NOMO-1 treated with DMSO at 0.1 percent for 48 hours (cell line): ENCODE measurements around the gene GNG12.
"Not testable (repeated sequence)": the region's sequence is repeated elsewhere in the genome, so short reads cannot be mapped to it uniquely, and the experiment has no call there.

Experiments used
- DNase-seq: peaks from one replicate; lab custom pipeline; 2025; ENCODE audit not compliant: unreplicated experiment; lab: John Stamatoyannopoulos, UW

Gene GNG12

DNA sequence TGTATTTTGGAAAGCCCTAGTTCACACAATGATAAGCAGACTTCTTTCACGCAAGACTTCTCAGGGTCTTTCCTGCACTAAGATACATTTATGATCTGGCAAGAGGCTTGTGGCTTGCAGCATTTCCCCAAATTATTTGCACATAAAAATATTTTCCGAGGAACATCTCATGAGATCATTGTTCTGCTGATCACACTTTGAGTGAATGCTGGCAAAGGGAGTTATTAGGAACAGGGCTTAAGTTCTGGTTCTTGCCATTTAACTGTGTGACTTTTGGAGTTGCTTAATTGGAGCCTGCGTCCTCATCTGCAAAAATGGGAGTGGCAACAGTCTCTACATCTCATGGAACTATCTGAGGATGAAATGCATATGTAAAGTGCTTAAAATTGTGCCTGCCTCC, 98.1 kb downstream of the GNG12 start:
- DNase-seq = no peak

DNA sequence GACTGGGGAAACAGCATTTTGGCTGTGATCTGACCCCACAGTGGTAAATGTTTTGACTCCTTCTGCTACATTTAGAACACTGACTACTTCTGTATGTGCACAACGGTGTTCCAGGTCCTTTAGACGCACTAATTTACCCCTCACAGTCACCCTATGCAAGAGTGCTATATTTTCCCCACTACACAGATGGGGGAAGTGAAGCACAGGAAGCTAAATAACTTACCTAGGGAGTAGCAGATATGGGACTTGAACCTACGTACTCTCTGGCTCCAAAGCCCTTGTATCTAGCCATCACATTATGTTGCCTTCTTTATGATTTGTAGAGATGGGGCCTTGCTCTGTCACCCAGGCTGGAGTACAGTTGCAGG, 99.0 kb downstream of the GNG12 start:
- DNase-seq = no peak

DNA sequence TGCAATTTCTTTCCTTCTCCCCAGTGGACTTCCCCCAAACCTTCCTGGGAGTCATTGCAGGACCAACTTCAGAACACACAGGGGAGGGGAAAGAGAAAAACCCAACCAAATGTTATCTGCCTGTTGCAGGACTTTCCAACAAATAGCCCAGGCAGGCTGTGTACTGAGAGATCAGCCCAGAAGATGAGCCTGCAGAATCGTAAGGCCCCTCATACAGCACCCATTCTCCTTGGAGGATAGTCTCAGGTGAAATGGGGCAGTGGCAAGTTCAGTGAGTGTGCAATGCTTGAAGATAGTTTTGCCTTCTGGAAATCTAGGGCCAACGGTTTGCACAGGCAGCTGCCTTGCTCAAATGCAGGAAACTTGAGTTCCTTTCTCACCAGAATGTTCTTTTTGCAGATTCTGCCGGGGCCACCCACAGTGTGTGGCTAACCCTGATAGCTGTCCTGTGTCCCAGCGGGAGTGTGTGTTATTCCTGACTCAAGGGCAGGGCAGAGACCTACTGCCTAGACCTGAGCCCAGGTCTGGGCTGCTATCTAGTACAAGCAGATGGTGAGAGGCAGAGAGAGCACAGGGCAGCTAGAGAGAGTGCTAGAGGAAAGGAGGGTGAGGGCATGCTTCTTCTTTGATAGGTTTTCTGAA, 99.5 kb downstream of the GNG12 start:
- no peak for DNase-seq

DNA sequence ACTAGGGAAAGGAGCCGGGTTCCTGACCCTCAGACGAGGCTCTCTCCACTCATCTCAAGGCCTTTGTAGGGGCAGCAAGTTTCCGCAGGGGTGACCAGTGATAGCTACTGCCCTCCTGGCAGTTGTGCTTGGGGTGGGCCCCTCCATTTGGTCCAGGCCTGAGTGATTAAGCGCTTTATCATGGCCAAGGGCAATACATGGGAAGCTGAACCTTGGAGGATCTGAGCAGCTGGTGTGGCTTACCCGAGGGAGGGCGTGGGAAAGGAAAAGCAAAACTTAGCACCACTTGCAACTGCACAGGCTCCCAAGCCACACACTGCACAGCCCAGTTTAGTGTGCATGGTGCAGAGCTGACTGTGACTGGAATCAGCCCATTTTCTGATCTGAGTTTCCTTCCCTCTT, 100.5 kb downstream of the GNG12 start:
- DNase-seq = peak; percentile 52

DNA sequence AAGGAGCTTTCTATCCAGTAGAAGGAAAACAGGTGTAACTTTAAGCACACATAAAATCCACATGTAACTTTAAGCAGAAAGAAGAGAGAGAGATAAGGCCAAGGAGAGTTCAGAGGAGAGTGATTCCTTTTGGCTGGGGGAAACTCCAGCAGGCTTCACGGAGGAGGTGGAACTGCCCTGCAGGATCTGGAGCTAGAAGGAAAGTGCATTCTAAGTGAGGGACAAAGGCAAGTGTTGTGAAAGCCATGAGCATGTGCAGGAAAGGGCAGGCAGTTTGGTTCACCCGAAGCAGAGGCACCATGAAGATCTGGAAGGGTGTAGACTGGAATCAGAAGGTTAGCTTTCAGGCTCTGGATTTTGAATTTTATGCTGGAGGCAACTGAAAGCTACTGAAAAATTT, 101.9 kb downstream of the GNG12 start:
- no peak for DNase-seq

DNA sequence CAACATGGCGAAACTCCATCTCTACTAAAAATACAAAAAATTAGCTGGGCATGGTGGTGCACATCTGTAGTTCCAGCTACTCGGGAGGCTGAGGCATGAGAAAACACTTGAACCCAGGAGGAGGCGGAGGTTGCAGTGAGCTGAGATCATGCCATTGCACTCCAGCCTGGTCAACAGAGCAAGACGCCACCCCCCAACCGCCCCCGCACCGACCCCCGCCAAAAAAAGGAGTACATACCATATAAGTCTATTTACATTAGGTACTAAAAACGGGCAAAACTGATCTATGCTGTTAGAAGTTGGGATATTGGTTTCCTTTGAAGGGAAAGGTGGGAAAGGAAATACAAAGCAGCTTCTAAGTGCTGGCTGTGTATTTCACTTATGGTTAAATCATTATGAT, 103.0 kb downstream of the GNG12 start:
- not testable (repeated sequence) for DNase-seq

DNA sequence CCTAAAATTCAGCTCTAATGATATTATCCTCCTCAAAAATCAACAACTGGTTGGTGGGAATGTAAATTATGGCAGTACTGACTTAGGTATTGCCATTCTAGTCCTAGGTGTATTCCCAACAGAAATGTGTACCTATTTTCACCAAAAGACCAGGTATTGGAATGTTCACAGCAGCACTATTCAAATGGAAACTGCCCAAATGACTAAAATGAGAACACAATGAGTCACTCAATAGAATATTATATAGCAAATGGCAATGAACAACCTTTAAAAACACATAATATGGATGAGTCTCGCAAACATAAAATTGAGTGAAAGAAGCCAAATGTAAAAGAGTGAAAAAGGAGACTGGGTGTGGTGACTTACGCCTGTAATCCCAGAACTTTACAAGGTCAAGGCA, 103.4 kb downstream of the GNG12 start:
- DNase-seq = no peak

DNA sequence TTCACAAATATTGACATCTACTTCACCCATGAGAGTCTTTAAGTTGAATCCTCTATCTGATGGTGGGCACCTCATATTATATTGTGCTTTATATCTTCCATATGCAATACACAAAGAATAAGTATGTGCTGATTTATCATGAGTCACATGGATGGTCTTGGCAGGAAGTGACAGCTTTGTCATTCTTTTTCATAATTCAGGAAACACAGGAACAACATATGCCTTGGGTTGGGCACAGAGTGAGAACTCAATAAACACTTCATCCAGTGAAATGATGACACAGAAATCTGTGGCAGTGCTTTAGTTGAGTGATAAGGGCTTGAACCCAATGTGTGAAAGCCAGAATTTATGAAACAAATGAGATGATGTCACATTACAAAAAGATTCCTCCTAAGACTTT, 107.0 kb downstream of the GNG12 start:
- DNase-seq = no peak

DNA sequence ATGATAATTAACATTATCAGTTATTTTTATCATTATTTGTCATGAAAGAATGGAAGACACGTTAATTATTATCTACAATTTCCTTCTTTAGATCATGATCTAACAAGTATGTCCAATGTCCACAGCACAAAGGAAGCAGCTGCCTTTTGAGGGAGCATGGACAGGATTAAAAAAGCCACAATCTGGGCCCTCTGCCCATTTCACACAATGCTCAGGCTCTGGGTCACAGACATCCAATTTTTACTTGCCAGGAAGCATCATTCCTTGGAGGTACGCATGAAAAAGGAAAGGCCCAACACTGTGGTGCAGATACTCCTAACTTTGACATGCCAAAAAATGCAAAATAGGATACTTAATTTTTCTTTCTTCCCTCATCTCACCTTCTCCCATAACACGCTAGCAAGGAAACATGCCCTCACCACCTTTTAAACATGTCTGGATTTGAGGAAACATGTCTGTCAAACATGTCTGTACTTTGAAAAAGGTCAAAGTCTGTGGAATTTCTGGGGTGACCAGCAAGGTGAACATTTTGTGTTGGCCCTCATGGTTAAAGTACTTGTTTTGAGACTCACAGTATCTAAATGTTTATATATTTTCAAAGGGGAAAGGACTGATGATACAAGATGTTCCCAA, 108.2 kb downstream of the GNG12 start:
- no peak for DNase-seq

DNA sequence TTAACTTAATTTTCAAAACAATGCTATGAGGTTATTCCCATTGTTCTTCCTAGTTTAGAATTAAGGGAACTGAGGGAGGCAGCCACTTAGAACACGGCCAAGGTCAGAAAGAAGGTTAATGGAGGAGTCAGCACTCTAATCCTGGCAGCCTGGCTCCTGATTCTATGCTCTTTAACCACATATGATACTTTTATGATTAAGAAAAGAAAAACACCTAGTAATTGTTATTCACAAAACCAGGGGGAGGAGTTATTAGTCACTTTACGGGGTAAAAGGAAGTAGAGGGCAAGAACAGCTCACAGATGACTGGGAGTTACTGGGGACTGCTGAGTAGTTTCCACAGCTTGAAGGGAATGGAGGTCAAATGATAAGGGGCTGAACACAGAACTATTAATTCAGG, 109.6 kb downstream of the GNG12 start:
- no peak for DNase-seq

DNA sequence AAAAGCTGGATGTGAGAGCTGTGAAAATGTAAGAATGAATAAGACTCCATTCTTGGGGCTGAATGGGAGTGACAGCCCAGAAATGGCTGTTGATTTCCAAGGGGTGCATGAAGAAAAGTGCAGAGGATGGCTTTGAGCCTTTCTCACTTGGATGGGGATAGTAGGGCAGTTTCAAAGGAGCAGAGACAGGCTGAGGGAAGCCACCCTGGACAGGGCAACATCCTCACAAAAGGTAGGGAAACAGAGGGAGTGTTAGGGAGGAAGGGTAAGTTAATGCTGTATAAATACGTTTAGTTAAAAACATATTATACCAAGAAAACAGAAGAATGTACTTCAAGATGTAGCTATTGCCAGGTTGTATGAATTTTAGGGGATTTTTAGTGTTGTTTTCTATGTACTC, 110.1 kb downstream of the GNG12 start:
- no peak for DNase-seq

DNA sequence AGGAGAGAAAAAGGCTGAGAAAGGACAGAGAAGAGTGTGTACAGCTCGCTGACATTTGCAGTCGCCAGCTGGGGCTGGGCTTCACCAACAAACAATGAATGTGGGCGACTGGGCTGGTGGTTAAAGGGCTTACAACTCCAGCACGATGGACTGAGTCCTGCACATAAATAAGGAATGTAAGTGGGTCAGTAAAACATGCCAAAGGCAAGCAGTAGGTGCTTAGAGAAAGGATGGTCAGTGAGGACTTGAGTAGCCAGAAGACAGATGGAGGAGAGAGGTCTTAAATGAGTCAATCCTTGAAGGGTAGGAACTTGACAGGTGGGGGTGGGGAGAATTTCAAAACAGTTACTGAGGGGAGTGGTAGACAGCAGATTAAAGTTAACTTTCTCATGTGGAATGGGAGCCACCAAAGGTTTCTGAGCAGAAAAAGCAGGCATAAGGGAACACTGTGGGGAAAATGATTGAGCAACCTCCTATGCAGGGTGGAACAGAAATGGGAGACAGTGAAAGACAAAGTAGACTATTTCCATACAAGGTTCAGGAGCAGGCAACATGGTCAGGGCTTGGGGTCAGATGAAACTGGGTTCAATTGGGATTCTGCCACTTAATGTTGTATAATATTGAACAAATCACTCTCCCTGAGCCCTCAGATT, 110.8 kb downstream of the GNG12 start:
- DNase-seq = no peak

DNA sequence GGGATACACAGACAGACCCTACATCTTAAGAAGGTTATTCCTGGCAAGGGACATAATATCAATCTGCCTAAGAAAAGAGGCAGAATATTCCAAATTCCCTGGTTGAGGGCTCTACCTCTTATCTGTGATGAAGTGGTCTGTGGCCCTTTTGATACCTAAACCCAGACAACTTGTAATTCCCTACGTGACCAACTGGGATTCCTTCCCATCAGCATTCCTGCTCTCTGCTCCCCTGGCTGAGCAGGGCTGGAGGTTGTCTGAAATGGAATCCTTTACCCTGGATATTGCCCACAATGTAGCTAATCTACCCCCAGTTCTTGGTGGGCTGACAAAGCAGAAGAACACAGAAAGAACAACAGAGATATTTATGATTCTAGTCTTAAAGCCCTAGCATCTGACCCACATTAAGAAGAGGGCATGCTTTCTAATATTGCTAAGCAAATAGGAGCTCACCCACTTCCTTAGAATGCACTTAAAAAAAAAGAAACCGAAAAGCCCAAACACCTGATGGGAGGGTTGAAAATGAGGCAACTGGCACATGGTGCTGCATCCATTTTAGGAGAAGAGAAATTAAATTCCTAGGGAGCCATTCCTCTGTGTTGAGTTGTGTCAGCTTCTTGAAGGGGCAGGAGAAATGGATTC, 111.5 kb downstream of the GNG12 start:
- DNase-seq = no peak

DNA sequence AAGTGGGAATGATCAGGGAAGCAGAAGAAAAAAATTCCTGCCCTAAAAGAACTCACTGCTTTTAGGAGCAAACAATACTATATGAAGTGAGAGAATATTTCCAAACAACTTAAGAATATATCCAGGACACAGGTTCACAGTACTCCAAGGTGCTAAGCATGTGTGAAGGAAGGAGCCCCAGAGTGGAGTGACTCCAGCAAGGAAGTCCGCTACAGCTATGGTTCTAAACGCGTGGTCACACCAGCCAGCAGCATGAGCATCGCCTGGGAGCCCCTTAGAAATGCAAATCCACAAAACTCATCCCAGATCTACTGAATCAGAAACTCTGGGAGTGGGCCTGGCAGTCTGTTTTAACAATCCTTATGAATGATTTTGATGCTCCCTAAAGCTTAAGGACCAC, 112.2 kb downstream of the GNG12 start:
- no peak for DNase-seq

DNA sequence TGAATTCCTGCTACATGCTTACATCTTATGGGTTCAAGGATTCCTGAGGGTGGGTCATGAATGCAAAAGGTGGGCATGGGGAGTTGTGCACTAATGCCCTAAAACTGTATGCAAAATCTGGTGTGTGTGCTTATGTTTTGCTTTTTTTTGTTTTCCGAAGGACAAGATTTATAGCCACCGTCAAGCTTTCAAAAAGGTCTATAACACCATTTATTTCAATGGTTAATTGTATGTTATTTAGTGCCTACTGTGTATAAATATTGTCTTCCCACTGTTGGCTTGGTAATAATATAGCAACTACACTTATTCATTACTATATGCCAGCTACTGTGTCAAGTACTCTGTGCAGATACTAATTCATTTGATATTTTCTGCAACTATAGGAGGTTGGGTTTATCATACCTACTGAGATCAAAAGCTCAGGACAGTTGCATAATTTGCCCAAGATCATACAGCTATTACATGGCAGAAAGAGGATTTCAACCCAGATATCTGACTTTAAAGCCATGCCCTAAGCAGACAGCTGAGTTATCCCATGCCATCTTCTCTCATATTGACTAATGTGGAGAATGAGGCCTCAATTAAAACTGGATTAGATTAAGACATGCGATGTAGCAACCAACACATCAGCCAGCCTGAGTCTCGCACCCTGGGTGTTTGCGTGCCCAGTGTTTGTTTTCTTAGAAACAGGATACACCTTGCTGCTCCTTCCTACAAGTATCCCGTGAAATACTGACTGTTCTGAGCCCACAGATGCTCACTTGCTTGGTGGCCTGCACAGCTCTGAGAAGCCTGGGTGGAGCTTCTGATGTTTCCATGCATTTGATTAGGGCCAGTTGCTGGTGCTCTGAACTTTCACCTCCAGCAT, 113.7 kb downstream of the GNG12 start:
- no peak for DNase-seq

DNA sequence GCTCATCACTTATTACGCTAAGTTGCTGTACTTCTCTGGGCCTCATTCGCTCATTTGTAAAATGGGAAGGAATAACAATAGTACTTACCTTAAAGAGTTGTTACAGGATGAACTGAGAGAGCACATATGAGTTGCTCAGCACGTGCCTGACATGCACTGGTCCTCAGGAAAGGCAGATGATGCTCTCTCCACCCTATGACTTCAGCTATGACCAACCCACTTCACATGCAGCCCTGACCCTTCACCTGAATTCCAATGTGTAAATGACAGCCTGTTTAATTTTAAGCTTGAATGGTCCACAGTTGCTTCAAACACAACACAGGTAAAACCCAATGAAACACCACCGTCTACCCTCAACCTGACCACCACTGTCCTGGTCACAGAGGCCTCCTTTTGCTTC, 115.4 kb downstream of the GNG12 start:
- no peak for DNase-seq

DNA sequence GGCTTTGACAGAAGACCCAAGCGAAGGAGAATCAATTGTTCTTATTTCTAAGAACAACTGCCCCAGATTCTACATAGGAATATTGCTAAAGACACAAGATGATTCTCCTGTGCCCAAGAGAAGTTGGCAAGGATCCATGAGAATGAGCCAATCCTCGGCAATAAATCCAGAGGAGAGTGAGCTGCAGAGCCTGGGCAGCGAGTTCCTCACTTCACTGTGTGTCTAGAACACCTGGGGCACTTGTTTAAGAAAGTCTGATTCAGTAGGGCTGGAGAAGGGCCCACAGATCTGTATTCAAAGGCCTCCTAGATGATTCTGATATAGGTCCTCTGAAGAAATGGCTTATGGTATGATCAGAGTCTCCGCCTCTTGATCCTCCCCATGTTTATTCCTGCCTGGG, 116.5 kb downstream of the GNG12 start:
- no peak for DNase-seq

DNA sequence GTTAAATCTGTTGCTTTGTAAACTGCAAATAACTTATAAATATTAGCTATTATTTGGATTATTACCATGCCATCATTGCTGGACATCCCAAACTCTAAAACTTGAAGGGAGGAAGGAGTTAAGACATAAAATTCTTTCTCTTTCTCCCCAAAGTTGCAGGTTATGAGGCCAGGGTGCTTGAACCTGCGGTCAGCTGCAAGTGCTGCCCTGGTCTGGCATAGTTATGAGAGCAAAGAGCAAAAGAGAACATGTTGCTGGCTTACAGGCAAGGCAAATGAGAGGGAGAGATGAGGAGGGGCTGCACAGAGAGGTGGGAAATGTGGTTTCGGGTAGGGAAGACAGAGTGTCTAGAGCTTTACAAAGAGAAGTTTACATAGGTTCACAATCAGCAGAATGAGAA, 117.4 kb downstream of the GNG12 start:
- DNase-seq = no peak

DNA sequence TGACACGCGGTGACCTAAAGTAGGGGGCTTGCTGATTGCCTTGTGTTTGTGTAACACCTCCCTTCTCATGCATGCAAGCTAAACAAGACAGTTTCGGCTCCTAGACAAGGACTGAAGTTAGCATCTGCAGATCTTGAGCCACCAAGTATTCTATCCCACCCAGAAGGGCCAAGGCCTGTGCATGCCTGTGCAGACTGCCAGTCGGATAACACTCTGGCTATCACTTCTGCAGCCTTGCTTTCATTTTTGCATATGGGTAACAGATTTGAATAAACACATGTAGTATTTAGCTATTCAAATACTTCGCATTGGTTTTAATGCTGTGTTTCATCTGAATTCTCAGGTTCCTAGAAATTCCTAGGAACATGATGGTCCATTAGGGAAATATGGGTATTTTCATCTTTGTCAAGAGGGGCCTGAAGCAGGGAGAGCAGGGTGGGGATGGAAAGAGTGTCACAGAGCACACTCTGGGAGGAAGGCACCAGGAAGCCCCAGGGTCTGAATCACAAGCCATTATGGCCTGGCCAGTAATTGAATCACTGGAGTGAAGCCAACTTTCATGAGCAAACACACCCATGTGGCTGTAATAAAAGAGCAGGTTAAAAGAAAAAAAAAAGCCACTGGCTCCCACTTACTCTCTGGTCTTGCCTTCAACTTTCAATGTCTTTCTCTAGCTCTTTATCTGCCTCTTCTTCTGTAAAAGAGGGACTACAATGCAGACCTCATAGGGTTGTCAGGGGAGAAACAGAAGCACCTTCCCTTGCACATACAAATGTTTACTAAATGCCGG, 120.0 kb downstream of the GNG12 start:
- DNase-seq = no peak

DNA sequence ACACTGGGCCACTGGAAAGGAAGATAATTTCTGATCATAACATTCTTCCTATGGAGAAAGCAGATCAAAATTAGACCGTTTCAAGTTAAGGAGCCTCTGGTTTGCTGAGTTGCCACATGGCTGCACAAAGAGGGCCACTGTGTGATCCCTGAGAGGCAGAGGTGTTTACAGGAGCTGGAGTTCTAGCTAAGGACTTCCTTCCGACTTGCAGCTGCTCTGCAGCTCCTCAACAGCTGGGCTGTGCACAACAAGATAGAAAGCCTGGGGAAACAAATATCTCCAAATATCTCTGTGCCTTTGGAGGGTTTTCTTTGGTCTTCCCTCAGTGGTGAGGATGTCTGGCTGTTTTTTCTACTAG, 121.4 kb downstream of the GNG12 start:
- DNase-seq = no peak
